Endothelial cell (in vitro differentiated cells): ENCODE data around the gene FDX2. TPM values are rescaled to one million over a fixed set of nuclear protein-coding genes. Genes with fewer than 3 reads are reported as not detected.

Experiments
- DNase-seq: peaks from one replicate; pipeline ENCODE4 v3.0.0; 2021; ENCODE audit warnings: low spot score
- H3K27ac Mint-ChIP-seq: one replicate; pipeline ENCODE4 v1.8.0; 2021; ENCODE audit warnings: mixed read lengths, inconsistent platforms; ENCODE audit not compliant: unreplicated experiment
- H3K27me3 Mint-ChIP-seq: one replicate; pipeline ENCODE4 v1.8.0; 2021; ENCODE audit warnings: mild to moderate bottlenecking, moderate library complexity, mixed read lengths, inconsistent platforms; ENCODE audit not compliant: unreplicated experiment
- H3K36me3 Mint-ChIP-seq: one replicate; pipeline ENCODE4 v1.8.0; 2021; ENCODE audit warnings: mild to moderate bottlenecking, low read depth, mixed read lengths, inconsistent platforms; ENCODE audit not compliant: unreplicated experiment
- H3K4me1 Mint-ChIP-seq: one replicate; pipeline ENCODE4 v1.8.0; 2021; ENCODE audit warnings: mild to moderate bottlenecking, mixed read lengths, inconsistent platforms; ENCODE audit not compliant: unreplicated experiment
- H3K4me3 Mint-ChIP-seq: one replicate; pipeline ENCODE4 v1.8.0; 2021; ENCODE audit warnings: mild to moderate bottlenecking, mixed read lengths, inconsistent platforms; ENCODE audit not compliant: unreplicated experiment
- H3K9me3 Mint-ChIP-seq: one replicate; pipeline ENCODE4 v1.8.0; 2021; ENCODE audit warnings: mixed read lengths, inconsistent platforms; ENCODE audit not compliant: unreplicated experiment
- total RNA-seq: library from RNA; stranded (reverse); fragmentation: NEBNext Ultra II Directional; extraction: Animal tissue kit (Norgen Biotek cat#: 25700); gene quantifications from one replicate; pipeline ENCODE4 v1.2.1, GENCODE V29; 2021; ENCODE audit not compliant: unreplicated experiment
- TF ChIP-seq, protein P1 (sequence below): fragments of 200-600 bp; sonication (generic); IDR thresholded peaks from one replicate; pipeline ENCODE4 v1.5.0; 2021; ENCODE audit warnings: antibody characterized with exemption; ENCODE audit not compliant: unreplicated experiment

The FDX2 gene
- total RNA-seq, 1 donor from 2014 or later: 18.9 TPM

DNA sequence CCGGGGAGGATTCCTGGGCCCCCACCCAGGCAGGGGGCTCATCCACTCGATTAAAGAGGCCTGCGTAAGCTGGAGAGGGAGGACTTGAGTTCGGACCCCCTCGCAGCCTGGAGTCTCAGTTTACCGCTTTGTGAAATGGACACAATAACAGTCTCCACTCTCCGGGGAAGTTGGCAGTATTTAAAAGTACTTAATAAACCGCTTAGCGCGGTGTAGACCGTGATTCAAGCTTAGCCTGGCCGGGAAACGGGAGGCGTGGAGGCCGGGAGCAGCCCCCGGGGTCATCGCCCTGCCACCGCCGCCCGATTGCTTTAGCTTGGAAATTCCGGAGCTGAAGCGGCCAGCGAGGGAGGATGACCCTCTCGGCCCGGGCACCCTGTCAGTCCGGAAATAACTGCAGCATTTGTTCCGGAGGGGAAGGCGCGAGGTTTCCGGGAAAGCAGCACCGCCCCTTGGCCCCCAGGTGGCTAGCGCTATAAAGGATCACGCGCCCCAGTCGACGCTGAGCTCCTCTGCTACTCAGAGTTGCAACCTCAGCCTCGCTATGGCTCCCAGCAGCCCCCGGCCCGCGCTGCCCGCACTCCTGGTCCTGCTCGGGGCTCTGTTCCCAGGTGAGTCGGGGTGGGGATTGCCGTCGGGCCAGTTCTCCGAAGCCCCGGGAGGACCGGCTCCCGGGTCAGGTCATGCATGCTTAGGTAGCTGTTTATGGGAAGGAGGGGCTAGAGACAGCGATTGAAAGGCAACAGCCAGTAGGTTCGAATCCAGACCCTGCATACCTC is 45.0 kb downstream of the FDX2 start, which contains the start of gene ICAM1:
Gene ICAM1, plus strand, starts transcription at position 505 of the 779 bp plus-strand sequence. Its CDS starts 40 bp downstream, at position 545.
- peaks cover 17% of the 10 kb centered on the region for H3K27me3 Mint-ChIP-seq
- no peaks in the 10 kb centered on the region for H3K36me3 Mint-ChIP-seq
- H3K9me3 Mint-ChIP-seq: no peaks in the 10 kb centered on the region
- H3K4me3 Mint-ChIP-seq: no peak within 1 kb of the TSS
- TF ChIP-seq, protein P1, sequence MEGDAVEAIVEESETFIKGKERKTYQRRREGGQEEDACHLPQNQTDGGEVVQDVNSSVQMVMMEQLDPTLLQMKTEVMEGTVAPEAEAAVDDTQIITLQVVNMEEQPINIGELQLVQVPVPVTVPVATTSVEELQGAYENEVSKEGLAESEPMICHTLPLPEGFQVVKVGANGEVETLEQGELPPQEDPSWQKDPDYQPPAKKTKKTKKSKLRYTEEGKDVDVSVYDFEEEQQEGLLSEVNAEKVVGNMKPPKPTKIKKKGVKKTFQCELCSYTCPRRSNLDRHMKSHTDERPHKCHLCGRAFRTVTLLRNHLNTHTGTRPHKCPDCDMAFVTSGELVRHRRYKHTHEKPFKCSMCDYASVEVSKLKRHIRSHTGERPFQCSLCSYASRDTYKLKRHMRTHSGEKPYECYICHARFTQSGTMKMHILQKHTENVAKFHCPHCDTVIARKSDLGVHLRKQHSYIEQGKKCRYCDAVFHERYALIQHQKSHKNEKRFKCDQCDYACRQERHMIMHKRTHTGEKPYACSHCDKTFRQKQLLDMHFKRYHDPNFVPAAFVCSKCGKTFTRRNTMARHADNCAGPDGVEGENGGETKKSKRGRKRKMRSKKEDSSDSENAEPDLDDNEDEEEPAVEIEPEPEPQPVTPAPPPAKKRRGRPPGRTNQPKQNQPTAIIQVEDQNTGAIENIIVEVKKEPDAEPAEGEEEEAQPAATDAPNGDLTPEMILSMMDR: no peak
- H3K4me1 Mint-ChIP-seq: peaks cover 14% of the 10 kb centered on the region
- H3K27ac Mint-ChIP-seq: peak within 1 kb of the TSS; percentile 84
- DNase-seq: peak; percentile 77

DNA sequence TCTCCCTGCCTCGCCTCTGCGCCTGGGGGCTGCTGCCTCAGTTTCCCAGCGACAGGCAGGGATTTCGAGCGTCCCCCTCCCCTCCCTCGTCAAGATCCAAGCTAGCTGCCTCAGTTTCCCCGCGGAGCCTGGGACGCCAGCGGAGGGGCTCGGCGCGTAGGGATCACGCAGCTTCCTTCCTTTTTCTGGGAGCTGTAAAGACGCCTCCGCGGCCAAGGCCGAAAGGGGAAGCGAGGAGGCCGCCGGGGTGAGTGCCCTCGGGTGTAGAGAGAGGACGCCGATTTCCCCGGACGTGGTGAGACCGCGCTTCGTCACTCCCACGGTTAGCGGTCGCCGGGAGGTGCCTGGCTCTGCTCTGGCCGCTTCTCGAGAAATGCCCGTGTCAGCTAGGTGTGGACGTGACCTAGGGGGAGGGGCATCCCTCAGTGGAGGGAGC is 45.6 kb downstream of the FDX2 start:
- Mint-ChIP-seq H3K36me3 (no peaks in the 10 kb centered on the region), H3K27me3 (peaks cover 17% of the 10 kb centered on the region), H3K9me3 (no peaks in the 10 kb centered on the region), H3K27ac (peak overlapping the region; percentile 84), H3K4me3 (no peak overlapping the region), H3K4me1 (peaks cover 14% of the 10 kb centered on the region)
- TF ChIP-seq, protein P1: no peak
- no peak for DNase-seq

GRCh38 chr19:10269333-10270179 is 46.3 kb downstream of the FDX2 start:
- H3K27me3 Mint-ChIP-seq: peaks cover 17% of the 10 kb centered on the region
- H3K4me3 Mint-ChIP-seq: no peak overlapping the region
- peak overlapping the region; percentile 99 for H3K27ac Mint-ChIP-seq
- no peaks in the 10 kb centered on the region for H3K9me3 Mint-ChIP-seq
- TF ChIP-seq, protein P1: peak; percentile 86
- no peaks in the 10 kb centered on the region for H3K36me3 Mint-ChIP-seq
- peaks cover 14% of the 10 kb centered on the region for H3K4me1 Mint-ChIP-seq
- DNase-seq: peak; percentile 95

DNA sequence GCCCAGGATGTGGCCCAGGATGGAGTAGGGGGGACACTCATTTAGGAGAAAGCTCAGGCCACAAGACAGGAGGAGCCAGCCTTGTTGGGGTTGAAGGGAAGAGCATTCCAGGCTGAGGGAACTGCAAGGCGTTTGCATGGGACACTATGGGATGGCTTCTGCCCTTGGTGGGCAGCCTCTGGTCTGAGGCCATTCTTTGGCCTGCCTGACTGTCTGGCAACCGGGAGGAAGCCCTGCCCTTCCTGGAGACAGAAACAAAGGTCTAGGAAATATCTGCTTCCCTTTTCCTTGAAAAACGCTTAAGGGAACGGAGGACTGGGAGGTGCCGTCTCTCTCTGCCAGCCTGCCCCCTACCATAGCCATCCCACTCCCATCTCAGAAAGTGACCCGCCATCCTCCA is 47.7 kb downstream of the FDX2 start:
- peaks cover 15% of the 10 kb centered on the region for H3K27me3 Mint-ChIP-seq
- DNase-seq: peak; percentile 44

More for the DNA sequence above, 47.7 kb downstream of the FDX2 start:
- TF ChIP-seq, protein P1: no peak
- Mint-ChIP-seq H3K4me1 (peaks cover 14% of the 10 kb centered on the region), H3K4me3 (peak overlapping the region; percentile 71), H3K36me3 (no peaks in the 10 kb centered on the region), H3K27ac (peak overlapping the region; percentile 99), H3K9me3 (no peaks in the 10 kb centered on the region)
